ENCODE data around the gene SCD.

DNA sequence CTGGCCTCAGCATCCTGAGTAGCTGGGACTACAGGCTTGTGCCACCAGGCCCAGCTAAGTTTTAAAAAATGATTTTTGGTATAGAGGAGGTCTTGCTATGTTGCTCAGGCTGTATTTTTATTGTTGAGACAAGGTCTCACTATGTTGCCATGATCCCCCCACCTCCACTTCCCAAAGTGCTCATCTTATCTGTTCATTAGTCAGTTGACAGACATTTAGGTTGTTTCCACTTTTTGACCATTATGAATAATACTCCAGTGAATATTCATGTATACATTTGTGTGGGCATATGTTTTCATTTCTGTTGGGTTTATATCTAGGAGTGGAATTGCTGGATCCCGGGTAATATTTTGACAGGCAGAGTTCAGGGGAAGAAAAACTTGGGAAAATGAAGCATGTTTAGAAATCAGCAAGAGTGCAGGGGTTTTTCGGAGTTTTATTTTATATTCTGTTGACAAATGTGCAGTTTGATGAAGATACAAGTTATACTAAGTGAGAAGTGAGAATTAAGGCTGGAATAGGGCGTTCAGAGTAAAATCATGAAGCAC lies 2.7 kb upstream of the SCD start:
- TF ChIP-seq TEAD4 (IDR thresholded peaks at IDR 0.05) (no peak), YY1 (IDR thresholded peaks at IDR 0.05; ENCODE audit: low read depth) (no peak)
